ENCODE data around the gene FOCAD.

Gene FOCAD

DNA sequence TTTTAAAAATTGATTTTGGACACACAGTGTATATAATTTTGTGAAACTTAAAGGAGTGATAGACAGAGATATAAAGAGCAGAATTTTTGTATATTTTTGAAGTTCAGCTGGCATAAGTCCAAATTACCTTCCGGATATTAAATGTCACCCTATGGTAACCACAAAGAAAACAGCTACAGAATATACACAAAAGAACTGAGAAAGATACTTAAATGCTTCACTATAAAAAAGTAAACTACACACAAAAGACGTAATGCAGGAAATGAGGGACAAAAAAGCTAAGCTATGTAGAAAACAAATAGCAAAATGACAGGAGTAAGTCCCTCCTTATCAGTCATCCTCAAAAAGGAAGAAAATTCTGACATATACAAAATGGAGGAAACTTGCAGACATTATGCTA, 318.0 kb downstream of the FOCAD start:
- H3K4me1 ChIP-seq (ENCODE audit: control insufficient read depth, insufficient read depth, low read length): peaks cover 4% of the 10 kb centered on the region
- no peak overlapping the region for H3K27ac ChIP-seq (ENCODE audit: extremely low read depth, low read depth, low read length)
- no peaks in the 10 kb centered on the region for H3K9me3 ChIP-seq (ENCODE audit: control insufficient read depth, insufficient read depth, low read depth, low read length)
- POLR2A ChIA-PET: no interaction called here
- H3K36me3 ChIP-seq (ENCODE audit: control insufficient read depth in 2 of 2, insufficient read depth in 1 of 2, low read length in 2 of 2): no peaks in the 10 kb centered on the region
- no peak overlapping the region for H3K4me3 ChIP-seq (ENCODE audit: low read depth, low read length)
- TF ChIP-seq ZNF626 (tag by site-specific recombination; IDR thresholded peaks at IDR 0.05): no peak
- TF ChIP-seq ZNF19 (tag by site-specific recombination; IDR thresholded peaks at IDR 0.05; ENCODE audit: low read depth): no peak
- no peak for TF ChIP-seq ZNF664 (tag by site-specific recombination; IDR thresholded peaks at IDR 0.05)
- no peak for TF ChIP-seq ZNF707 (tag by site-specific recombination; IDR thresholded peaks at IDR 0.05)
- TF ChIP-seq ZNF274 (IDR thresholded peaks at IDR 0.05; ENCODE audit: low read length): no peak
- TF ChIP-seq ZNF274 (tag by site-specific recombination; IDR thresholded peaks at IDR 0.05; ENCODE audit: borderline replicate concordance): no peak
- no peak for TF ChIP-seq ZNF624 (tag by site-specific recombination; IDR thresholded peaks at IDR 0.05)
- TF ChIP-seq ZNF585B (tag by site-specific recombination; IDR thresholded peaks at IDR 0.05): no peak
- CTCF ChIA-PET: no interaction called here

DNA sequence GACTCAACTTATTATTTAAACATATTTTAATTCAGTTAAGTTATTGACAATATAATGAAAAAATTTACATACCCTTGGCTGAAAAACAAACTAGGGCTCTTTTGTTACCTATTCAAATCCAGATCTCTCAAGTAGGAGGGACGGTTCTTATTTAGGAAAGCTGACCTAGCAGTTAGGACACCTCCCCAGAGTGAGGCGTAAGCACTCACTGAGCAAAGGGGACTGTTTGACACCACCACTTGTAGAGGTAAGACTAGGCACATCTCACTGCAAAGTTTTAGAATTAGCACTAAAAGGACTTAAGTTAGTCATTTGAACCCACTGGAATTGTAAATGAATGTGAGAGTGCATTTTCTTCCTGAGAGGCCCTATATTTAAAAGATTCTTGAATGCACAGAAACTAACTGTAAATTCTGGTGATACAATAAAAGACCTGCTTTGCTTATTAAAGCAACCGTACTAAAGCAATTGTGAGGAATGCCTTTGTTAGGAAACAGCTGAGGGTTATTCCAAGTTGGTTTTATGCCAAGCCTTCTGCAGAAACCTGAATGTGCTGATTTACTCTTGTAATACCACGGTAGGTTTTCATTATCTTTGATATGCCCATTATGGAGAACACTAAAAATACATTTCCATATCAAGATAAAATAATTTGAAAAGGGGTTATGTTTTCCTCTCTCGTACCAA, 331.2 kb downstream of the FOCAD start:
- CTCF ChIA-PET: interaction anchor here (0.7 kb wide), 1 partner anchor 40 kb away, joined by 3 read pairs; no protein-coding TSS in a partner anchor
- POLR2A ChIA-PET: no interaction called here

DNA sequence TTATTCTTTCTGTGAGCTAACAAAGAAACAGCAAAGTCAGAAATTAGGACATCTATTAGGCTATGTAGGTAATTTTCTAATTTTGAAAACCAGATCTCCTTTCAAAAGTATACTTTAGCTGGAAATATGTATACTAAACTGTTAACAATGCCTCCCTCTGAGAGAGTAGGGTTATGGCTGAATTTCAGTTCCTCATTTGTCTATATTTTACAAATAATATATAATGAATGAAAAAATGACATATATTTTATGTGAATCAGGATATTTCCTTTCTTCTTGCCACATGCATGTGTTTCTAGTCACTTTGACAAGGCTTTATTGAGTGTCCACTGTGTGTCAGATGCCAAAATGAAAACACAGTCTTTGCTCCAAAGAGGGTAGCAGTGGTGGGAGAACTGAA, 331.9 kb downstream of the FOCAD start:
- H3K27ac ChIP-seq (ENCODE audit: extremely low read depth, low read depth, low read length): no peak overlapping the region
- ChIA-PET POLR2A (no interaction called here), CTCF (interaction anchor here (0.7 kb wide), 1 partner anchor 40 kb away, joined by 3 read pairs; no protein-coding TSS in a partner anchor)

More for the DNA sequence above, 331.2 kb downstream of the FOCAD start:
- Histone ChIP-seq H3K4me3 (ENCODE audit: low read depth, low read length) (no peak overlapping the region), H3K4me1 (ENCODE audit: control insufficient read depth, insufficient read depth, low read length) (no peaks in the 10 kb centered on the region), H3K27ac (ENCODE audit: extremely low read depth, low read depth, low read length) (no peak overlapping the region), H3K36me3 (ENCODE audit: control insufficient read depth in 2 of 2, insufficient read depth in 1 of 2, low read length in 2 of 2) (no peaks in the 10 kb centered on the region), H3K9me3 (ENCODE audit: control insufficient read depth, insufficient read depth, low read depth, low read length) (no peaks in the 10 kb centered on the region)
- TF ChIP-seq ZNF16 (tag by site-specific recombination; IDR thresholded peaks at IDR 0.05; ENCODE audit: low read depth): no peak
- TF ChIP-seq TCF7L2 (IDR thresholded peaks at IDR 0.05; ENCODE audit: borderline replicate concordance, low read depth, low read length): no peak
- TF ChIP-seq, protein P1, sequence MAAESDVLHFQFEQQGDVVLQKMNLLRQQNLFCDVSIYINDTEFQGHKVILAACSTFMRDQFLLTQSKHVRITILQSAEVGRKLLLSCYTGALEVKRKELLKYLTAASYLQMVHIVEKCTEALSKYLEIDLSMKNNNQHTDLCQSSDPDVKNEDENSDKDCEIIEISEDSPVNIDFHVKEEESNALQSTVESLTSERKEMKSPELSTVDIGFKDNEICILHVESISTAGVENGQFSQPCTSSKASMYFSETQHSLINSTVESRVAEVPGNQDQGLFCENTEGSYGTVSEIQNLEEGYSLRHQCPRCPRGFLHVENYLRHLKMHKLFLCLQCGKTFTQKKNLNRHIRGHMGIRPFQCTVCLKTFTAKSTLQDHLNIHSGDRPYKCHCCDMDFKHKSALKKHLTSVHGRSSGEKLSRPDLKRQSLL (tag by site-specific recombination; IDR thresholded peaks at IDR 0.05): no peak
- no peak for TF ChIP-seq ZNF624 (tag by site-specific recombination; IDR thresholded peaks at IDR 0.05)
- TF ChIP-seq ZNF548 (tag by site-specific recombination; IDR thresholded peaks at IDR 0.05): no peak
- no peak for TF ChIP-seq KLF8 (tag by site-specific recombination; IDR thresholded peaks at IDR 0.05)
- no peak for TF ChIP-seq FEZF1 (tag by site-specific recombination; IDR thresholded peaks at IDR 0.05)

More for the DNA sequence above, 331.9 kb downstream of the FOCAD start:
- H3K36me3 ChIP-seq (ENCODE audit: control insufficient read depth in 2 of 2, insufficient read depth in 1 of 2, low read length in 2 of 2): no peaks in the 10 kb centered on the region
- TF ChIP-seq, protein P2, sequence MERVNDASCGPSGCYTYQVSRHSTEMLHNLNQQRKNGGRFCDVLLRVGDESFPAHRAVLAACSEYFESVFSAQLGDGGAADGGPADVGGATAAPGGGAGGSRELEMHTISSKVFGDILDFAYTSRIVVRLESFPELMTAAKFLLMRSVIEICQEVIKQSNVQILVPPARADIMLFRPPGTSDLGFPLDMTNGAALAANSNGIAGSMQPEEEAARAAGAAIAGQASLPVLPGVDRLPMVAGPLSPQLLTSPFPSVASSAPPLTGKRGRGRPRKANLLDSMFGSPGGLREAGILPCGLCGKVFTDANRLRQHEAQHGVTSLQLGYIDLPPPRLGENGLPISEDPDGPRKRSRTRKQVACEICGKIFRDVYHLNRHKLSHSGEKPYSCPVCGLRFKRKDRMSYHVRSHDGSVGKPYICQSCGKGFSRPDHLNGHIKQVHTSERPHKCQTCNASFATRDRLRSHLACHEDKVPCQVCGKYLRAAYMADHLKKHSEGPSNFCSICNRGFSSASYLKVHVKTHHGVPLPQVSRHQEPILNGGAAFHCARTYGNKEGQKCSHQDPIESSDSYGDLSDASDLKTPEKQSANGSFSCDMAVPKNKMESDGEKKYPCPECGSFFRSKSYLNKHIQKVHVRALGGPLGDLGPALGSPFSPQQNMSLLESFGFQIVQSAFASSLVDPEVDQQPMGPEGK (tag by site-specific recombination; IDR thresholded peaks at IDR 0.05): no peak
- no peak for TF ChIP-seq MZF1 (tag by site-specific recombination; IDR thresholded peaks at IDR 0.05; ENCODE audit: borderline replicate concordance)
- no peak for TF ChIP-seq ZNF292 (tag by site-specific recombination; IDR thresholded peaks at IDR 0.05; ENCODE audit: borderline replicate concordance, low read depth)
- TF ChIP-seq, protein P3, sequence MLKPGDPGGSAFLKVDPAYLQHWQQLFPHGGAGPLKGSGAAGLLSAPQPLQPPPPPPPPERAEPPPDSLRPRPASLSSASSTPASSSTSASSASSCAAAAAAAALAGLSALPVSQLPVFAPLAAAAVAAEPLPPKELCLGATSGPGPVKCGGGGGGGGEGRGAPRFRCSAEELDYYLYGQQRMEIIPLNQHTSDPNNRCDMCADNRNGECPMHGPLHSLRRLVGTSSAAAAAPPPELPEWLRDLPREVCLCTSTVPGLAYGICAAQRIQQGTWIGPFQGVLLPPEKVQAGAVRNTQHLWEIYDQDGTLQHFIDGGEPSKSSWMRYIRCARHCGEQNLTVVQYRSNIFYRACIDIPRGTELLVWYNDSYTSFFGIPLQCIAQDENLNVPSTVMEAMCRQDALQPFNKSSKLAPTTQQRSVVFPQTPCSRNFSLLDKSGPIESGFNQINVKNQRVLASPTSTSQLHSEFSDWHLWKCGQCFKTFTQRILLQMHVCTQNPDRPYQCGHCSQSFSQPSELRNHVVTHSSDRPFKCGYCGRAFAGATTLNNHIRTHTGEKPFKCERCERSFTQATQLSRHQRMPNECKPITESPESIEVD (tag by site-specific recombination; IDR thresholded peaks at IDR 0.05): no peak
- no peak for TF ChIP-seq ZNF658 (tag by site-specific recombination; IDR thresholded peaks at IDR 0.05)
- no peak overlapping the region for H3K4me3 ChIP-seq (ENCODE audit: low read depth, low read length)
- no peaks in the 10 kb centered on the region for H3K4me1 ChIP-seq (ENCODE audit: control insufficient read depth, insufficient read depth, low read length)
- H3K9me3 ChIP-seq (ENCODE audit: control insufficient read depth, insufficient read depth, low read depth, low read length): no peaks in the 10 kb centered on the region

Data from HEK293 (cell line).